Measurements from ENCODE around the gene KLF13. TPM values are rescaled to one million over a fixed set of nuclear protein-coding genes. Genes with fewer than 3 reads are reported as not detected.

Gene KLF13
- total and polyA plus RNA-seq, 2 donors (not counting 1 experiment from before 2014, with no cell fraction given): 65.5 to 140 TPM

GRCh38 chr15:31360158-31360561, 33.5 kb downstream of the KLF13 start:
- intact Hi-C loops (cut with micrococcal nuclease): loop anchor here (2.0 to 10.0 kb wide), 6 partner anchors 13 to 458 kb away; partner anchors contain the start of gene FAN1
- ATAC-seq (ENCODE audit: low read depth): no peak
- H3K4me2 ChIP-seq (replicated peaks; ENCODE audit: low read depth, low read length, poor library complexity, severe bottlenecking): peak overlapping the region; percentile 78
- ChIA-PET CTCF (interaction anchor here (1.2 to 14.4 kb wide), 7 partner anchors 13 to 146 kb away, joined by 3 to 133 read pairs (median 15); no protein-coding TSS in a partner anchor), POLR2A (interaction anchor here (0.8 to 2.5 kb wide), 4 partner anchors 13 to 113 kb away, joined by 3 to 32 read pairs (median 4); partner anchors contain the start of gene KLF13)
- Mint-ChIP-seq H3K27ac (peak overlapping the region; percentile 94), H3K27me3 (no peaks in the 10 kb centered on the region), H3K4me3 (peak overlapping the region; percentile 76), H3K9me3 (ENCODE audit: insufficient read depth) (no peaks in the 10 kb centered on the region), H3K4me1 (peaks cover 98% of the 10 kb centered on the region)
- no peaks in the 10 kb centered on the region for H3K27me3 ChIP-seq (replicated peaks in 1 of 4; ENCODE audit: control extremely low read depth in 1 of 4, control insufficient read depth in 3 of 4, insufficient read depth in 4 of 4, low read length in 3 of 4)
- peaks cover 100% of the 10 kb centered on the region in 2 donors for H3K4me1 ChIP-seq (ENCODE audit: control insufficient read depth in 2 of 2, insufficient read depth in 2 of 2, low read length in 2 of 2)
- peak overlapping the region in 1 of 5 experiments; percentile 32 for H3K4me3 ChIP-seq (ENCODE audit: control extremely low read depth in 1 of 5, extremely low read depth in 1 of 5, insufficient read depth in 1 of 5, low read depth in 2 of 5, low read length in 4 of 5)
- H3K9me3 ChIP-seq (ENCODE audit: control extremely low read depth in 1 of 3, control insufficient read depth in 2 of 3, insufficient read depth in 1 of 3, low read length in 2 of 3): no peaks in the 10 kb centered on the region
- H3K79me2 ChIP-seq (ENCODE audit: control insufficient read depth, insufficient read depth, low read length): peaks cover 95% of the 10 kb centered on the region
- peaks cover 50% of the 10 kb centered on the region for H4K20me1 ChIP-seq (ENCODE audit: control insufficient read depth, insufficient read depth, low read length, poor library complexity, severe bottlenecking)
- DNase-seq: no peak
- H3K27ac ChIP-seq (ENCODE audit: low read length in 2 of 2): peak overlapping the region; percentile 97 to 99
- H3K36me3 ChIP-seq (replicated peaks in 1 of 2; ENCODE audit: control extremely low read depth in 1 of 2, control insufficient read depth in 1 of 2, extremely low read depth in 1 of 2, insufficient read depth in 2 of 2, low read length in 1 of 2): peaks cover 2 to 37% of the 10 kb centered on the region in 2 experiments
- WGBS (ENCODE audit: insufficient coverage): 98% methylated on average over 8 of the region's 8 CpGs
- TF ChIP-seq CTCF (IDR thresholded peaks at IDR 0.05): no peak
- no peak for TF ChIP-seq EZH2 (IDR thresholded peaks at IDR 0.05; ENCODE audit: borderline replicate concordance, insufficient read depth, low read depth, low read length, poor library complexity, severe bottlenecking)
- H2AFZ ChIP-seq (ENCODE audit: insufficient read depth, low read depth, low read length, poor library complexity, severe bottlenecking): no peak overlapping the region
- H3K9ac ChIP-seq (ENCODE audit: low read length): peak overlapping the region; percentile 49

Measured in B cell (primary cell).